ENCODE measurements around the gene DYDC2.

GRCh38 chr10:80350251-80350650 lies 6.3 kb upstream of the DYDC2 start:
- no peak for TF ChIP-seq POLR2A (IDR thresholded peaks at IDR 0.05)
- no peak for TF ChIP-seq CTCF (IDR thresholded peaks at IDR 0.05 in 4 of 5, conservative IDR thresholded peaks at IDR 0.05 in 1 of 5)

All from gastrocnemius medialis (tissue), 4 donors.